Inflammatory macrophage treated with lipopolysaccharide for 4 hours (primary cell): ENCODE data around the gene PCDHGA6.
"Not testable (repeated sequence)": the region's sequence is repeated elsewhere in the genome, so short reads cannot be mapped to it uniquely, and the experiment has no call there.

Source experiments
- DNase-seq: peaks from one replicate; pipeline ENCODE4 v3.0.0-alpha.2; 2020

PCDHGA6 gene

DNA sequence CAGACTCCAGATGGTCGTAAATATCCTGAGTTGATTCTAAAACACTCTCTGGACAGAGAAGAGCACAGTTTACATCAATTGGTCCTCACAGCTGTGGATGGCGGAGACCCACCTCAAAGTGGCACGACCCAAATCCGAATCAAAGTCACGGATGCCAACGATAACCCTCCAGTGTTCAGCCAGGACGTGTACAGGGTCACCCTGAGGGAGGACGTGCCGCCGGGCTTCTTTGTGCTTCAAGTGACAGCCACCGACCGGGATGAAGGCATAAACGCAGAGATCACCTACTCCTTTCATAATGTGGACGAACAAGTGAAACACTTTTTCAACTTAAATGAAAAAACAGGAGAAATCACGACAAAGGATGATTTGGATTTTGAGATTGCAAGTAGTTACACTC lies 13.0 kb upstream of the PCDHGA6 start:
- no peak for DNase-seq

DNA sequence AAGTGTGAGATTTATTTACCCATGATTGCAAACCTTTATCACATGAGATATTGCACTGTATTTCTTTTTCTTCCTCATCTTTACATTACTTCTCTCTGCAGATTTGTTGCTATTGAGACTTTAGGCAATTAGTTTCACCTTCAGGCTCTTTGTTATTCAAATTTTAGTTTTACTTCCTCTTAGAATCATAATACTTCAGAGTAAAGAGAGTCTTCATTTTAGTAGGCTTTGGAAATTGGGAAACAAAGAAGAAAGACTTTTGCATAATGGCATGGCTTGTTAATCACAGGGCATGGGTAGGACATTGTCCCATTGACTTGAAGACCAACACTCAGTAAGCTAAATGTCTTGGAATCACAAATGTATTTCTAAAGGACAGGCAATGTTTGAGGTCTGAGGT lies 11.0 kb upstream of the PCDHGA6 start:
- DNase-seq: no peak

DNA sequence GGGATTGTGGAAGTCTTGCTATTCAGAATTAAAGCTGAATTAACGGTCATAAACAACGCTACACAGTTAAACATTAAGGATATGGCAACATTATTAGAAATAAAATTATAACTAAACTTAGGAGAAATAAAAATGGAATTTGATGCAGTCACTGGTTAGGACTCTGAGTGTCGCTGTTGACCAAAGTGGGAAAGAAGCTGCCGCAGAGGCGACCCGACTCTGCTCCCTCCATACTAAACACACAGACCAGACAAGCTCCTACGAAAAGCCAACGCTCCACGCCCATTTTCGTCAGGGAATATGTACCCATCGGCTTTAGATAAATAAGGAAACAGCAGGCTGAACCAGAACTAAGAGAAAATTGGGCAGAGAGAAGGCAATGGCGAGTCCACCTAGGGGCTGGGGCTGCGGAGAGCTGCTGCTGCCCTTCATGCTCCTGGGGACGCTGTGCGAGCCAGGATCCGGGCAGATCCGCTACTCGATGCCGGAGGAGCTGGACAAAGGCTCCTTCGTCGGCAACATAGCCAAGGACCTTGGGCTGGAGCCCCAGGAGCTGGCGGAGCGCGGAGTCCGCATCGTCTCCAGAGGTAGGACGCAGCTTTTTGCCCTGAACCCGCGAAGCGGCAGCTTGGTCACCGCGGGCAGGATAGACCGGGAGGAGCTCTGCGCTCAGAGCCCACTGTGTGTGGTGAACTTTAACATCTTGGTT lies 9.6 kb upstream of the PCDHGA6 start, which contains the start of gene PCDHGA5:
Gene PCDHGA5 (plus strand): TSS at position 211 of the 709 bp plus-strand sequence. CDS start 169 bp downstream, at position 380.
- DNase-seq: no peak

DNA sequence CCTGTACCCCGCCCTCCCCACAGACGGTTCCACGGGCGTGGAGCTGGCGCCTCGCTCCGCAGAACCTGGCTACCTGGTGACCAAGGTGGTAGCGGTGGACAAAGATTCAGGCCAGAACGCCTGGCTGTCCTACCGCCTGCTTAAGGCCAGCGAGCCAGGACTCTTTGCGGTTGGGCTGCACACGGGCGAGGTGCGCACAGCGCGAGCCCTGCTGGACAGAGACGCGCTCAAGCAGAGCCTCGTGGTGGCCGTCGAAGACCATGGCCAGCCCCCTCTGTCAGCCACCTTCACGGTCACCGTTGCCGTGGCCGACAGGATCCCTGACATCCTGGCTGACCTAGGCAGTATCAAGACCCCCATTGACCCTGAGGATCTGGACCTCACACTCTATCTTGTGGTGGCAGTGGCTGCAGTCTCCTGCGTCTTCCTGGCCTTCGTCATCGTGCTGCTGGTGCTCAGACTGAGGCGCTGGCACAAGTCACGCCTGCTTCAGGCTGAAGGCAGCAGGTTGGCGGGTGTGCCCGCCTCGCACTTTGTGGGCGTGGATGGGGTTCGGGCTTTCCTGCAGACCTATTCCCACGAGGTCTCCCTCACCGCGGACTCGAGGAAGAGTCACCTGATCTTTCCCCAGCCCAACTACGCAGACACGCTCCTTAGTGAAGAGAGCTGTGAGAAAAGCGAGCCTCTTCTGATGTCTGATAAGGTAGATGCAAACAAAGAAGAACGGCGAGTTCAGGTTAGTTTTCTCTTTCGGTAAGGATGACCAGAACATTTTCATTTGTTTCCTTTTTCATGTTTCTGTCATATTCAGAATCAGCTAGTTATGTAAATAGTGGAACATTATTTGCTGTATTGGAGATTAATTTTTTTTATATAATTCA lies 7.4 kb upstream of the PCDHGA6 start:
- DNase-seq: no peak

DNA sequence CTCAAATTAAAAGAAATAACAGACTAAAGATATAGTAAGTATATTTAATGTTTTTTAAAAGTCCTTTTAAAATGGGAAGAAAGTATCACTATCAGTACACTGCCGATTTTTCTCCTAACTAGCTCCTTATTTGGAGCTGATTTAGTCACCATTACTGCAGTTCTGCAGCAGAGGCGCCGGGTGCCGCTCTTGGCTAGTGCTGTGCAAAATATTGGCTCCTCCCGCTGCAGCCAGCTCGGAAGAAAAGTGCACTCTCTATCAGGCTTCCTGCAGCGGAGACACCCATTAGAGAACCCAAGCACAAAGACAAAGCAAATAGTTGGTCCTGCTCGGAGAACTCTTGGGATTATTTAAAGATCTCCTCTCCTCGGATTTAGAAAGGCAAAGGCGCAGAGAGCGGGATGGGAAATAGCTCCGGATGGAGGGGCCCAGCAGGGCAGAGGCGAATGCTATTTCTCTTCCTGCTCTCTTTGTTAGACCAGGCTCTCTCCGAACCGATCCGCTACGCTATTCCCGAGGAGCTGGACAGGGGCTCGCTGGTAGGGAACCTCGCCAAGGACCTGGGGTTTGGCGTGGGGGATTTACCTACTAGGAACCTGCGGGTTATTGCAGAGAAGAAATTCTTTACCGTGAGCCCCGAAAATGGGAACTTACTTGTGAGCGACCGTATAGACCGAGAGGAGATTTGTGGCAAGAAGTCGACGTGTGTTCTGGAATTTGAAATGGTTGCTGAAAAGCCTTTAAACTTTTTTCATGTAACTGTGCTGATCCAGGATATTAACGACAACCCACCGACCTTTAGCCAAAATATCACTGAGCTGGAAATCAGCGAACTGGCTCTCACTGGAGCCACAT lies 3.5 kb upstream of the PCDHGA6 start, which contains the start of gene PCDHGB3:
Gene PCDHGB3 (plus strand): TSS at position 249 of the 855 bp plus-strand sequence. CDS start 153 bp downstream, at position 402.
- no peak for DNase-seq

DNA sequence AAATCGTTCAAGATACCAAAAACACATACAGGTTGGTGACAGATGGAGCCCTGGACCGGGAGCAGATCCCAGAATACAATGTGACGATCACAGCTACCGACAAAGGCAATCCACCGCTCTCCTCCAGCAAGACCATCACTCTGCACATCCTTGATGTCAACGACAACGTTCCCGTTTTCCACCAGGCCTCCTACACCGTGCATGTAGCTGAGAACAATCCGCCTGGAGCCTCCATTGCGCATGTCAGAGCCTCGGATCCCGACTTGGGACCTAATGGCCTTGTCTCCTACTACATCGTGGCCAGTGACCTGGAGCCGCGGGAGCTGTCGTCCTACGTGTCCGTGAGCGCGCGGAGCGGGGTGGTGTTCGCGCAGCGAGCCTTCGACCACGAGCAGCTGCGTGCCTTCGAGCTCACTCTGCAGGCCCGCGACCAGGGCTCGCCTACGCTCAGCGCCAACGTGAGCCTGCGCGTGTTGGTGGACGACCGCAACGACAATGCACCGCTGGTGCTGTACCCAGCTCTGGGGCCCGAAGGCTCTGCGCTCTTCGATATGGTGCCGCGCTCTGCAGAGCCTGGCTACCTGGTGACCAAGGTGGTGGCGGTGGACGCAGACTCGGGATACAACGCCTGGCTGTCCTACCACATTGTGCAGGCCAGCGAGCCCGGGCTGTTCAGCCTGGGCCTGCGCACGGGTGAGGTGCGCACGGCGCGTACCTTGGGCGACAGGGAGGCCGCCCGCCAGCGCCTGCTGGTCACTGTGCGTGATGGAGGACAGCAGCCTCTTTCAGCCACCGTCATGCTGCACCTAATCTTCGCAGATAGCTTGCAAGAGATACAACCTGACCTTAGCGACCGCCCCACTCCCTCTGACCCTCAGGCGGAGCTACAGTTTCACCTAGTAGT lies 1.9 kb upstream of the PCDHGA6 start:
- DNase-seq: no peak

DNA sequence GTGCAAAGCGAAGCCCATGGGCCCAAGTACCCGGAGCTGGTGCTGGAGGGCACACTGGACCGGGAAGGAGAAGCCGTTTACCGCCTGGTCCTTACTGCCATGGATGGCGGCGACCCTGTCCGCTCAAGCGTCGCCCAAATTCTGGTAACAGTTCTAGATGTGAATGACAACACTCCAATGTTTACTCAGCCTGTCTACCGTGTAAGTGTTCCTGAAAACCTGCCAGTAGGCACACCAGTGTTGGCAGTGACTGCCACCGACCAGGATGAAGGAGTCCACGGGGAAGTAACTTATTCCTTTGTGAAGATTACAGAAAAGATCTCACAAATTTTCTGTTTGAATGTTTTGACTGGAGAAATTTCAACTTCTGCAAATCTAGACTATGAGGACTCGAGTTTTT lies 936 bp downstream of the PCDHGA6 start:
- DNase-seq: no peak

DNA sequence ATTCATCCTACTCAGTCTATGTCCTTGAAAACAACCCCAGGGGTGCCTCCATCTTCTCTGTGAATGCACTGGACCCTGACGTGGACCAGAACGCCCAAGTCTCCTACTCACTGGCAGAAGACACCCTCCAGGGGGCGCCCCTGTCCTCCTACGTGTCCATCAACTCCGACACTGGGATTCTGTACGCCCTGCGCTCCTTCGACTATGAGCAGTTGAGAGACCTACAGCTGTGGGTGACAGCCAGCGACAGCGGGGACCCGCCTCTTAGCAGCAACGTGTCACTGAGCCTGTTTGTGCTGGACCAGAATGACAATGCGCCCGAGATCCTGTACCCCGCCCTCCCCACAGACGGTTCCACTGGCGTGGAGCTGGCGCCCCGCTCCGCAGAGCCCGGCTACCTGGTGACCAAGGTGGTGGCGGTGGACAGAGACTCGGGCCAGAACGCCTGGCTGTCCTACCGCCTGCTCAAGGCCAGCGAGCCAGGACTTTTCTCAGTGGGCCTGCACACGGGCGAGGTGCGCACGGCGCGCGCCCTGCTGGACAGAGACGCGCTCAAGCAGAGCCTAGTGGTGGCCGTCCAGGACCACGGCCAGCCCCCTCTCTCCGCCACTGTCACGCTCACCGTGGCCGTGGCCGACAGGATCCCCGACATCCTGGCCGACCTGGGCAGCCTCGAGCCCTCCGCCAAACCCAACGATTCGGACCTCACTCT lies 1.9 kb downstream of the PCDHGA6 start:
- DNase-seq: not testable (repeated sequence)

DNA sequence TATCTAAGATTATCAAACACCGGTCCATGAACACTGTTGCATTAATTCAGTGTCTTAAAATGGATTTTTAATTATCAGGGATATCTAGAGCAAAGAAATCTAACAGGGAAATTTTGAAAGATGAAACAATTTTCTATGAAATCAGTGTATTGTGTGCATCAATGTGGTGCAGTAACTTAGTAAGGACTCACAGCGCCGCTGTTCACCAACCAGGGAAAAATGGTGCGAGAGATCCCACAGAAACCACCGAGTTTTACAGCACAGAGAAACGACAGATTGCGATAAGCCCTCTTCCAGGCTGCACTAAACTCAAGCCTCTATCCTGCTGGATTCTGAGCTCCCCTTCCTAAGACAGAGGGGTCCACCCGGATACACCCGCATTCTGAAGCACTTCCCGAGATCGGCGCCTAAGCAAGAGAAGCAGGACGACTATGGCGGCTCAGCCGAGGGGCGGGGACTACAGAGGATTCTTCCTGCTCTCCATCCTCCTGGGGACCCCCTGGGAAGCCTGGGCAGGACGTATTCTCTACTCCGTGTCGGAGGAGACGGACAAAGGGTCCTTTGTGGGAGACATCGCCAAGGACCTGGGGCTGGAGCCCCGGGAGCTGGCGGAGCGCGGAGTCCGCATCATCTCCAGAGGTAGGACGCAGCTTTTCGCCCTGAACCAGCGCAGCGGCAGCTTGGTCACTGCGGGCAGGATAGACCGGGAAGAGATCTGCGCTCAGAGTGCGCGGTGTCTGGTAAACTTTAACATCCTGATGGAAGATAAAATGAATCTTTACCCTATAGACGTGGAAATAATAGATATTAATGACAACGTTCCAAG lies 9.0 kb downstream of the PCDHGA6 start, which contains the start of gene PCDHGA7:
Gene PCDHGA7 (plus strand): TSS at position 274 of the 826 bp plus-strand sequence. CDS start 158 bp downstream, at position 432.
- no peak for DNase-seq

DNA sequence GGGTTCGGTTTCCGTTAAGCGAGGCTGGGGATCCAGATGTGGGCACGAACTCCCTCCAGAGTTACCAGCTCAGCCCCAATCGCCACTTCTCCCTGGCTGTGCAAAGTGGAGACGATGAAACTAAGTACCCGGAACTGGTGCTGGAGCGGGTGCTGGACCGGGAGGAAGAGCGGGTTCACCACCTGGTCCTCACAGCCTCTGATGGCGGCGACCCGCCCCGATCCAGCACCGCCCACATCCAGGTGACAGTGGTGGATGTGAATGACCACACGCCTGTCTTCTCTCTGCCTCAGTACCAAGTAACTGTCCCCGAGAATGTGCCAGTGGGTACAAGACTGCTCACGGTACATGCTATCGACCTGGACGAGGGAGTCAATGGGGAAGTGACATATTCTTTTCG lies 9.7 kb downstream of the PCDHGA6 start:
- DNase-seq: no peak

DNA sequence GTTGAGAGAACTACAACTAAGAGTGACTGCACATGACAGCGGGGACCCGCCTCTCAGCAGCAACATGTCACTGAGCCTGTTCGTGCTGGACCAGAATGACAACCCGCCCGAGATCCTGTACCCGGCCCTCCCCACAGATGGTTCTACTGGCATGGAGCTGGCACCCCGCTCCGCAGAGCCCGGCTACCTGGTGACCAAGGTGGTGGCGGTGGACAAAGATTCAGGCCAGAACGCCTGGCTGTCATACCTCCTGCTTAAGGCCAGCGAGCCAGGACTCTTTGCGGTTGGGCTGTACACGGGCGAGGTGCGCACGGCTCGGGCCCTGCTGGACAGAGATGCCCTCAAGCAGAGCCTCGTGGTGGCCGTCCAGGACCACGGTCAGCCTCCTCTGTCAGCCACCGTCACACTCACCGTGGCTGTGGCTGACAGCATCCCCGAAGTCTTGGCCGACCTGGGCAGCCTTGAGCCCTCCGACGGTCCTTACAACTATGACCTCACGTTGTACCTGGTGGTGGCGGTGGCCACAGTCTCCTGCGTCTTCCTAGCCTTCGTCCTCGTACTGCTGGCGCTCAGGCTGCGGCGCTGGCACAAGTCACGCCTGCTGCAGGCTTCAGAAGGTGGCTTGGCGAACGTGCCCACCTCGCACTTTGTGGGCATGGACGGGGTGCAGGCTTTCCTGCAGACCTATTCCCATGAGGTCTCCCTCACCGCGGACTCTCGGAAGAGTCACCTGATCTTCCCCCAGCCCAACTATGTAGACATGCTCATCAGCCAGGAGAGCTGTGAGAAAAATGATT lies 11.0 kb downstream of the PCDHGA6 start:
- DNase-seq: no peak

DNA sequence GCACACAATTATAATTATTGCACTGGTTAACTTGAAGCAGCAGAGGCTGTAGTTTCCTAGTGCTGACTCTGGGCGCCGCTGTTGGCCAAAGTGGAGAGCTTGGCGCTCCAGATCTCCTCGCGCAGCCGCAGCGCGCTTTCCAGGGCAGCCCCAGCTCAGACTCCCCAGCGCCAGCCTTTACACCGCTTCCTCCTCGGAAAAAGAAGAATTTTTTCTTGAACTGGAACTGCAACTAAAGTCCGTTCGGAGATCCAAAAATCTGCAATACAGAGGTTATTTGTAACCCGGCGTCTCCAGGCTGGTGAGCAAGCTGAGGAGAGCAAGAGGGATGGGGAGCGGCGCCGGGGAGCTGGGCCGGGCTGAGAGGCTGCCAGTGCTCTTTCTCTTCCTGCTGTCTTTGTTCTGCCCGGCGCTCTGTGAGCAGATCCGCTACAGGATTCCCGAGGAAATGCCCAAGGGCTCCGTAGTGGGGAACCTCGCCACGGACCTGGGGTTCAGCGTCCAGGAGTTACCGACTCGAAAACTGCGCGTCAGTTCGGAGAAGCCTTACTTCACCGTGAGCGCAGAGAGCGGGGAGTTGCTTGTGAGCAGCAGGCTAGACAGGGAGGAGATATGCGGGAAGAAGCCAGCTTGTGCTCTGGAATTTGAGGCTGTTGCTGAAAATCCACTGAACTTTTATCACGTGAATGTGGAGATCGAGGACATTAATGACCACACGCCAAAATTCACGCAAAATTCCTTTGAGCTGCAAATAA lies 14.0 kb downstream of the PCDHGA6 start, which contains the start of gene PCDHGB4:
Gene PCDHGB4 (plus strand): TSS at position 142 of the 755 bp plus-strand sequence. CDS start 187 bp downstream, at position 329.
- peak; percentile 22 for DNase-seq

DNA sequence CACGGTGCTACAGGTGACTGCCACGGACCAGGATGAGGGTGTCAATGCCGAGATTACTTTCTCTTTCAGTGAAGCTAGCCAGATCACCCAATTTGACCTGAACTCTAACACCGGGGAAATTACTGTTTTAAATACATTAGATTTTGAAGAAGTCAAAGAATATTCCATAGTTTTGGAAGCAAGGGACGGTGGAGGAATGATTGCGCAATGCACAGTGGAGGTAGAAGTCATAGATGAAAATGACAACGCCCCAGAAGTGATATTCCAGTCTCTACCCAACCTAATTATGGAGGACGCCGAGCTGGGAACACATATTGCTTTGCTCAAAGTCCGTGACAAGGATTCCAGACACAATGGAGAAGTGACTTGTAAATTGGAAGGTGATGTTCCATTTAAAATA lies 15.0 kb downstream of the PCDHGA6 start:
- DNase-seq: no peak

DNA sequence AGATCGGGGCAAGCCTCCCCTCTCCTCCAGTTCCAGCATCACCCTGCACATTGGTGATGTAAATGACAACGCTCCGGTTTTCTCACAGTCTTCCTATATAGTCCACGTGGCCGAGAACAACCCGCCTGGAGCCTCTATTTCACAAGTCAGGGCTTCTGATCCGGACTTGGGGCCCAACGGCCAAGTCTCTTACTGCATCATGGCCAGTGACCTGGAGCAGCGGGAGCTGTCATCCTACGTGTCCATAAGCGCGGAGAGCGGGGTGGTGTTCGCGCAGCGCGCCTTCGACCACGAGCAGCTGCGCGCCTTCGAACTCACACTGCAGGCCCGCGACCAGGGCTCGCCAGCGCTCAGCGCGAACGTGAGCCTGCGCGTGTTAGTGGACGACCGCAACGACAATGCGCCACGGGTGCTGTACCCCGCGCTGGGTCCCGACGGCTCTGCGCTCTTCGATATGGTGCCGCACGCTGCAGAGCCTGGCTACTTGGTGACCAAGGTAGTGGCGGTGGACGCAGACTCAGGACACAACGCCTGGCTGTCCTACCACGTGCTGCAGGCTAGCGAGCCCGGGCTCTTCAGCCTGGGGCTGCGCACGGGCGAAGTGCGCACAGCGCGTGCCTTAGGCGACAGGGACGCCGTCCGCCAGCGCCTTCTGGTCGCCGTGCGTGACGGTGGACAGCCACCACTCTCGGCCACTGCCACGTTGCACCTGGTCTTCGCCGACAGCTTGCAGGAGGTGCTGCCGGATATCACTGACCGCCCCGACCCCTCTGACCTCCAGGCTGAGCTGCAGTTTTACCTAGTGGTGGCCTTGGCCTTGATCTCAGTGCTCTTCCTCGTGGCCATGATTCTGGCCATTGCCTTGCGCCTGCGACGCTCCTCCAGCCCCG lies 15.7 kb downstream of the PCDHGA6 start:
- DNase-seq: no peak

DNA sequence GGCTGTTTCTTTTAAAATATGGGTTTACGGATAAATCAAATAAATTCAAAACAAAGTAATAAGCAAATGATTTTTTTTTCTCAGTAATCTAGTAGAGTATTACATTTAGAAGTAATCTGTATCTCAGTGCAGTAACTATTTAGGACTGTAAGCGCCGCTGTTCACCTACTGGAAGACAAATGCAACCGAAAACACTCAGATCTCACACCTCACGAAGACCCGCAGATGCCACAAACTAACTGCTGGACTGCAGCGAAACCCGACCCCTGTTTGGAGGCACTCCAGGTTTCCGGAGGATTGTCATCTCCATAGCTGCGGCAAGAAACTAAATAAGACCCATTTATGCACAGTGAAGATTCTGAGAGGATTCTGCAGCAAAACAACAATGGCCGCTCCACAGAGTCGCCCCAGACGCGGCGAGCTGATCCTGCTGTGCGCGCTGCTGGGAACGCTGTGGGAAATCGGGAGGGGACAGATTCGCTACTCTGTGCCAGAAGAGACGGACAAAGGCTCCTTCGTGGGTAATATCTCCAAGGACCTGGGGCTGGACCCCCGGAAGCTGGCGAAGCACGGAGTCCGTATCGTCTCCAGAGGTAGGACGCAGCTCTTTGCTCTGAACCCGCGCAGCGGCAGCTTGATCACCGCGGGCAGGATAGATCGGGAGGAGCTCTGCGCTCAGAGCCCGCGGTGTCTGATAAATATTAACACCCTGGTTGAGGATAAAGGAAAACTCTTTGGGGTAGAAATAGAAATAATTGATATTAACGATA lies 18.9 kb downstream of the PCDHGA6 start, which contains the start of gene PCDHGA8:
Gene PCDHGA8 (plus strand): TSS at position 205 of the 770 bp plus-strand sequence. CDS start 181 bp downstream, at position 386.
- DNase-seq: no peak

DNA sequence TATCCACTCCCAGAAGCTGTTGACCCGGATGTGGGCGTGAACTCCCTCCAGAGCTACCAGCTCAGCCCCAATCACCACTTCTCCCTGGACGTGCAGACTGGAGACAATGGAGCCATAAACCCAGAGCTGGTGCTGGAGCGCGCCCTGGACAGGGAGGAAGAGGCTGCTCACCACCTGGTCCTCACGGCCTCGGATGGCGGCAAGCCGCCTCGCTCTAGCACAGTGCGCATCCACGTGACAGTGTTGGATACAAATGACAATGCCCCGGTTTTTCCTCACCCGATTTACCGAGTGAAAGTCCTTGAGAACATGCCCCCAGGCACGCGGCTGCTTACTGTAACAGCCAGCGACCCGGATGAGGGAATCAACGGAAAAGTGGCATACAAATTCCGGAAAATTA lies 19.6 kb downstream of the PCDHGA6 start:
- DNase-seq: no peak
